GM13977 (cell line): ENCODE results near the gene SERPINE2.

Source experiments
- DNase-seq: peaks from one replicate; pipeline ENCODE4 v3.0.0; 2012; ENCODE audit warnings: low spot score
- in situ Hi-C: fragments of 300-500 bp; cut with MboI; formaldehyde crosslinking; loops from one replicate; pipeline ENCODE4 v1.12.0; 2022; ENCODE audit warnings: low sequenced_read_pairs, low pct_unique_long_range_greater_than_20kb, mixed read lengths, inconsistent platforms; ENCODE audit not compliant: unreplicated experiment
- TF ChIP-seq, protein P1 (sequence below): IDR thresholded peaks from 2 replicates; pipeline ENCODE4 v1.5.1; 2012; ENCODE audit warnings: mild to moderate bottlenecking, control low read depth; ENCODE audit not compliant: insufficient read depth; ENCODE audit errors: extremely low read depth, missing control alignments

The SERPINE2 gene

DNA sequence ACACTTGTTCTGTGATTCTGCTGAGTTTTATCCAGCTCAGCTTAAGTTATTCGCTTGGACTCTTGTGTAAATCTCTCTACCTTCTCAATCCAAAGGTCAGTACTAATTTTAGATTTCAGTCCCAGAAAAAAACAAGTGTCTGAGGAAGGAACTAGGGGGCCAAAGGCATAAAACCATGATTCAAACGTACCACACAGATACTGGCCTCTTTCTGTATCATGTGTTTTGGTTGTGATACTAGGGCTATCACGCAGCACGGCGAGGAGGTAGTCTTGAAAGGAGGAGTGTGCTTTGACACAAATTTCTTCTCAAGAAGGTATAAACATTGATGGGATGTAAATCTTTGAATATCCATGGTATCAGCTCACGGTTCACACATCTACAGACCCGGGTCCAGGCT lies 8.3 kb downstream of the SERPINE2 start:
- no peak for DNase-seq
- in situ Hi-C loops: no loop called here
- TF ChIP-seq, protein P1, sequence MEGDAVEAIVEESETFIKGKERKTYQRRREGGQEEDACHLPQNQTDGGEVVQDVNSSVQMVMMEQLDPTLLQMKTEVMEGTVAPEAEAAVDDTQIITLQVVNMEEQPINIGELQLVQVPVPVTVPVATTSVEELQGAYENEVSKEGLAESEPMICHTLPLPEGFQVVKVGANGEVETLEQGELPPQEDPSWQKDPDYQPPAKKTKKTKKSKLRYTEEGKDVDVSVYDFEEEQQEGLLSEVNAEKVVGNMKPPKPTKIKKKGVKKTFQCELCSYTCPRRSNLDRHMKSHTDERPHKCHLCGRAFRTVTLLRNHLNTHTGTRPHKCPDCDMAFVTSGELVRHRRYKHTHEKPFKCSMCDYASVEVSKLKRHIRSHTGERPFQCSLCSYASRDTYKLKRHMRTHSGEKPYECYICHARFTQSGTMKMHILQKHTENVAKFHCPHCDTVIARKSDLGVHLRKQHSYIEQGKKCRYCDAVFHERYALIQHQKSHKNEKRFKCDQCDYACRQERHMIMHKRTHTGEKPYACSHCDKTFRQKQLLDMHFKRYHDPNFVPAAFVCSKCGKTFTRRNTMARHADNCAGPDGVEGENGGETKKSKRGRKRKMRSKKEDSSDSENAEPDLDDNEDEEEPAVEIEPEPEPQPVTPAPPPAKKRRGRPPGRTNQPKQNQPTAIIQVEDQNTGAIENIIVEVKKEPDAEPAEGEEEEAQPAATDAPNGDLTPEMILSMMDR: no peak

DNA sequence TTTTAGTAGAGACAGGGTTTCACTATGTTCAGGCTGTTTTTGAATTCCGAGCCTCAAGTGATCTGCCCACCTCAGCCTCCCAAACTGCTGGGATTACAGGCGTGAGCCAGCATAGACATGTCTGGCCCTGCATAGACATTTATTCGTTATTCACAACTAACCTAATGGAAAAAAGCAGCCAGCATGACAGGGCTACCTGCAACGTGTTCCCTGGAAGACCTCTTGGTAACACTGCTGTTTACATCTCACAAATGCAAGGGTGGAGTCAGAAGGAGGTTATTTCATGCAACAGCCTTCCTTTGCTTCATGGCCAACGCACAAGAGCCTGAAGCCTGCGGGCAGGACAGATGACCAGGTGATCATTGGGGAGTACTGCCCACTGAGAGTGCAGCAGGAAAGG lies 9.2 kb downstream of the SERPINE2 start:
- no peak for DNase-seq
- in situ Hi-C loops: no loop called here
- TF ChIP-seq, protein P1: no peak

DNA sequence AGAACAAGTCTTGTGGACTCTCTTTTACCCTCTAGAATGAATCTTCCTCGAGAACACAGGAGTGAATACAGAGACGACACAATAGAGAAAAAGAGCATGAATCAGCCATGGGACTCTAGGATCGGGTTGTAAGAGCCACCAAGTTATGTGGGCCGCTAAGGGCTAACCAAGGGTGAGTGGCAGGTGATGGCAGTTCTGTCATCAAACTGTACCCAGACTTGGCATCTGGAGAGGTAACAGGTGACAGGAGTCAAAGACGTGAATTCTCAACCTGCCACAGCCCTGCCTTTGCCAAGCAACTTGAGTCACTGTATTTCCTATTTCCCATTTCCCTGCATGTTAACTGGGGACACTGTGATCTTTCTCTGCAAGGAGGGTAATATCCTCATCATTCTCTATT lies 11.2 kb downstream of the SERPINE2 start:
- TF ChIP-seq, protein P1: no peak
- DNase-seq: no peak
- in situ Hi-C loops: no loop called here

GRCh38 chr2:224027070-224027469 lies 12.0 kb downstream of the SERPINE2 start:
- TF ChIP-seq, protein P1: no peak
- DNase-seq: no peak
- in situ Hi-C loops: no loop called here

- TF ChIP-seq, protein P1: no peak
- DNase-seq: no peak
- in situ Hi-C loops: no loop called here
These were observed 13.2 kb downstream of the SERPINE2 start for GRCh38 chr2:224025874-224026273.

DNA sequence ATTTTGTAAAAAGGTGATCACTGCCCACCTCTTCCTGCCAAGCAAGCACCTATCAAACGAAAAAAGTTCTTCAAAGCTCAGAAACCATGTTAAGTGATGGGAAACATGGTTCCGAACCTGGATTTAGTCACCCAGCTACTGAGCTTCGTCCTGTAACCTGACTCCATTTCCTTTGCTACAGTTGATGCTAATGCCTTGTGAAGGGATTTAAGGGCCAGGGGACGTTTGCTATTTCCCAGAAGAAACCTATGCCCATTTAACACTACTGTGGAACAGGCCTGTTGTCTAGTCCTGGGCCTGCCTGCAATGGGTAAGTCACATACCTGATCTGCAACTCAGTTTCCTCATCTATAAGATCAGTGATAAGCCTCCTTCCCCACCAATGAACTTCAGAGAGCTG lies 14.8 kb downstream of the SERPINE2 start:
- in situ Hi-C loops: no loop called here
- TF ChIP-seq, protein P1: no peak
- no peak for DNase-seq

- TF ChIP-seq, protein P1: no peak
- in situ Hi-C loops: no loop called here
- DNase-seq: no peak
These were observed 15.9 kb downstream of the SERPINE2 start for GRCh38 chr2:224023188-224023587.
